HFFc6 (cell line): ENCODE results near the gene RIC3. TPM values are rescaled to one million over a fixed set of nuclear protein-coding genes. Genes with fewer than 3 reads are reported as not detected.
"Not testable (repeated sequence)": the region's sequence is repeated elsewhere in the genome, so short reads cannot be mapped to it uniquely, and the experiment has no call there.

Experiments used
- DNase-seq: peaks from one replicate; pipeline ENCODE4 v3.0.0-alpha.2; 2018
- H3K27ac Mint-ChIP-seq: 2 replicates; pipeline ENCODE4 v1.8.0; 2020; ENCODE audit warnings: mild to moderate bottlenecking, mixed read lengths
- H3K27me3 Mint-ChIP-seq: 2 replicates; pipeline ENCODE4 v1.8.0; 2021; ENCODE audit warnings: mild to moderate bottlenecking, moderate library complexity, mixed read lengths; ENCODE audit not compliant: insufficient read depth
- H3K36me3 Mint-ChIP-seq: 2 replicates; pipeline ENCODE4 v1.8.0; 2021; ENCODE audit warnings: low read depth, mixed read lengths
- H3K4me1 Mint-ChIP-seq: 2 replicates; pipeline ENCODE4 v1.8.0; 2020; ENCODE audit warnings: low read depth, mixed read lengths
- H3K4me3 Mint-ChIP-seq: 2 replicates; pipeline ENCODE4 v1.8.0; 2020; ENCODE audit warnings: mild to moderate bottlenecking, moderate library complexity, mixed read lengths
- H3K9me3 Mint-ChIP-seq: 2 replicates; pipeline ENCODE4 v1.8.0; 2020; ENCODE audit warnings: mild to moderate bottlenecking, mixed read lengths
- total RNA-seq, 6 experiments: library from RNA; stranded (reverse); fragmentation: NEBNext Ultra II Directional; extraction: Animal tissue kit (Norgen Biotek cat#: 25700); gene quantifications; 2 replicates in 1 of 6; 3 replicates in 5 of 6; pipeline ENCODE4 v1.2.3, GENCODE V29; 2021
- TF ChIP-seq, protein P1 (sequence below): fragments of 200-600 bp; sonication (generic); IDR thresholded peaks from 2 replicates; pipeline ENCODE4 v1.5.0; 2021; ENCODE audit warnings: antibody characterized with exemption, mild to moderate bottlenecking

The RIC3 gene
- total RNA-seq, 6 experiments from 2014 or later, result not detected

DNA sequence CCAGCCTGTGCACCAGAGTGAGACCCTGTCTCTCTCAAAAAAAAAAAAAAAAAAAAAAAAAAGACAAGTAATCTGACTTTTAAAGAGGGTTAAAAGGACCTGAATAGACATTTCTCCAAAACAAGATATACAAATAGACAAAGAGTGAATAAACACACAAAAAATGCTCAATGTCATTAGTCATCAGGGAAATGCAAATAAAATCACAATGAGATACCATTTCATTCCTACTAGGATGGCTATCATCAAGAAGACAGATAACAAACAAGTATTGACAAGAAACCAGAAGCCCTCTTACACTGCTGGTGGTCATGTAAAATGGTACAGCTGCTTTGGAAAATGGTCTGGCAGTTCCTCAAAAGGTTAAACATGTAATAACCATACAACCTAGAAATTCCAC lies 4.1 kb downstream of the RIC3 start:
- no peak for DNase-seq
- Mint-ChIP-seq H3K4me1 (no peaks in the 10 kb centered on the region), H3K4me3 (no peak overlapping the region), H3K27me3 (peaks cover 12% of the 10 kb centered on the region), H3K27ac (no peak overlapping the region), H3K36me3 (no peaks in the 10 kb centered on the region), H3K9me3 (no peaks in the 10 kb centered on the region)
- TF ChIP-seq, protein P1, sequence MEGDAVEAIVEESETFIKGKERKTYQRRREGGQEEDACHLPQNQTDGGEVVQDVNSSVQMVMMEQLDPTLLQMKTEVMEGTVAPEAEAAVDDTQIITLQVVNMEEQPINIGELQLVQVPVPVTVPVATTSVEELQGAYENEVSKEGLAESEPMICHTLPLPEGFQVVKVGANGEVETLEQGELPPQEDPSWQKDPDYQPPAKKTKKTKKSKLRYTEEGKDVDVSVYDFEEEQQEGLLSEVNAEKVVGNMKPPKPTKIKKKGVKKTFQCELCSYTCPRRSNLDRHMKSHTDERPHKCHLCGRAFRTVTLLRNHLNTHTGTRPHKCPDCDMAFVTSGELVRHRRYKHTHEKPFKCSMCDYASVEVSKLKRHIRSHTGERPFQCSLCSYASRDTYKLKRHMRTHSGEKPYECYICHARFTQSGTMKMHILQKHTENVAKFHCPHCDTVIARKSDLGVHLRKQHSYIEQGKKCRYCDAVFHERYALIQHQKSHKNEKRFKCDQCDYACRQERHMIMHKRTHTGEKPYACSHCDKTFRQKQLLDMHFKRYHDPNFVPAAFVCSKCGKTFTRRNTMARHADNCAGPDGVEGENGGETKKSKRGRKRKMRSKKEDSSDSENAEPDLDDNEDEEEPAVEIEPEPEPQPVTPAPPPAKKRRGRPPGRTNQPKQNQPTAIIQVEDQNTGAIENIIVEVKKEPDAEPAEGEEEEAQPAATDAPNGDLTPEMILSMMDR, result no peak

DNA sequence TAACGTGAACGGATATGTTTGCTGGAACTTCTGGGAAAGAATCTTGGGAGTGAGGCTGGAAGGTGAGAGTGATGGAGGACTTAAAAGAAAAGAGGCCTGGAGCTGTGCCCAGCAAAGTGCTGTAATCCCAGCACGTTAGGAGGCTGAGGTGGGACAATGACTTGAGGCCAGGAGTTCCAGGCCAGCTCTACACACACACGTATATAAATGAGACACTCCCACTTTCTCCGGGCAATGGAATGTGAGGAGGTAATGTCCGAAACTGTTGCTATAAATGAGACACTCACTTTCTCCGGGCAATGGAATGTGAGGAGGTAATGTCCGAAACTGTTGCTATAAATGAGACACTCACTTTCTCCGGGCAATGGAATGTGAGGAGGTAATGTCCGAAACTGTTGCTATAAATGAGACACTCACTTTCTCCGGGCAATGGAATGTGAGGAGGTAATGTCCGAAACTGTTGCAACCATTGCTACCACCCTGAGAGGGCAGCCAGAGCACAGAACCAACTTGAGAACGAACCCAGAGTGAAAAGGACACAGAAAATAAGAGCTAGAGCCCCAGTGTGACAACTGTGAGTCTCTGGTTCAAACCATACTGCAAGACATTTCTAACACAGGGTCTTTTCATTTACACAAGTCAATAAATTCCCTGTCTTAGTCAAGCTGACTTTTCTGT lies 7.1 kb downstream of the RIC3 start:
- H3K4me3 Mint-ChIP-seq, H3K9me3 Mint-ChIP-seq, H3K27ac Mint-ChIP-seq, H3K36me3 Mint-ChIP-seq, DNase-seq, H3K4me1 Mint-ChIP-seq, H3K27me3 Mint-ChIP-seq: not testable (repeated sequence)

DNA sequence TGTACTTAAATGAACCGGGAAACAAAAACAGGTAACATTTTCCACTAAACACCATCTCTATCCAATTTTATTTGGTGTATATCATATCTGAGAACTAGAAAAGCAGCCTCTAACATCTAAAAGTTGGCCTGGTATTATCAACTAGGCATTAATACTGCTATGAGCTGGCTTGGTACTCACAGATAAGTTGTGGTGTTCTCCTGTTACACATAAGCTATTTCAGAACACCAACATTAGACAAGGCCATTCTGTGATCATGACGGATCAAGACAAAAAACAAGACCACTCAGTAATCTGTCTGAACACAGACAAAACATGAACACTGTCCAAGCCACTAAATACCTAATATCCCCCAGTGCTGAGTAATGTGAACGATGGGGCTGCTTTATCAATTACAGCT lies 11.9 kb downstream of the RIC3 start:
- H3K27me3 Mint-ChIP-seq, result peaks cover 4% of the 10 kb centered on the region
- H3K36me3 Mint-ChIP-seq, result no peaks in the 10 kb centered on the region
- TF ChIP-seq, protein P1, result no peak
- H3K4me1 Mint-ChIP-seq, result no peaks in the 10 kb centered on the region
- no peak overlapping the region for H3K4me3 Mint-ChIP-seq
- H3K9me3 Mint-ChIP-seq, result no peaks in the 10 kb centered on the region
- H3K27ac Mint-ChIP-seq, result no peak overlapping the region
- no peak for DNase-seq

DNA sequence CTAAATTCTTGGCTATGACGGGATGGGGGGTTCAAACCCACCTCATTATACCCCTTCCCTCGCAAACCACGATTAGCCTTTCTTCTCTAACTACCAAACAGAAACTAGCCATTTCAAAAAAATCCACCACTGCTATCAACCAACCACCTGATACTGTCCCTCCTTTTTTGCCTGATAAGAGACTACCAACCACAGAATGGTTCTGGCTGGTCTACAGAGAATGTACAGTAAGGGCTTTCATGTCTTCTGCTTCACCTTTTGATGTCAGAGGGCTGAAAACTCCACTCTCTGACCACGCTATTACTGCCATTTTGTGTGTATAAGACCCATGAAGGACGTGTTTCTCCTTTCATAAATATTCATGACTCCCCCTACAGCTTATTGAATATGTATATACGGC lies 19.1 kb downstream of the RIC3 start:
- H3K4me3 Mint-ChIP-seq, result no peak overlapping the region
- TF ChIP-seq, protein P1, result no peak
- no peaks in the 10 kb centered on the region for H3K9me3 Mint-ChIP-seq
- peaks cover 1% of the 10 kb centered on the region for H3K27me3 Mint-ChIP-seq
- no peak overlapping the region for H3K27ac Mint-ChIP-seq
- DNase-seq, result no peak
- H3K36me3 Mint-ChIP-seq, result no peaks in the 10 kb centered on the region
- H3K4me1 Mint-ChIP-seq, result no peaks in the 10 kb centered on the region

DNA sequence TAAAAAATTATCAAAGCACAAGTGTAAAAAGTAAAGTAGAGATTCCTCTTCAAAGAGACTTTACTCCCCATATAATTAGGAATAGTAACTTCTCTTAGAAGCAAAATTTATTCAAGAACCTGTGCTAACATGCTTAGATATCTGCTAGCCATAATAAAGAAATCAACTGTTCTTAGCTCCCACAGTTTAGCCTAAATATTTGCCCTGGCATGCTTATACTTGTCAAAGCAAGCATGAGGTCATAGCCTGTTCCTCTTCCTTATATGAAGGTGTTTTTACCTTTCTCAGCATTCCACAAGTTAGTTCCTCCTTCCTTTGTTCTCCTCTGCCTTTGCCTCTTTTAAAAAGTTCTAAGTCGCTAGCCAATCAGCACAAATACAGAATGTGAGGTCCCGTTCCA lies 30.3 kb downstream of the RIC3 start:
- TF ChIP-seq, protein P1, result no peak
- H3K27ac Mint-ChIP-seq, result no peak overlapping the region
- no peak for DNase-seq
- H3K9me3 Mint-ChIP-seq, result no peaks in the 10 kb centered on the region
- no peak overlapping the region for H3K4me3 Mint-ChIP-seq
- no peaks in the 10 kb centered on the region for H3K4me1 Mint-ChIP-seq
- H3K36me3 Mint-ChIP-seq, result no peaks in the 10 kb centered on the region
- peaks cover 8% of the 10 kb centered on the region; the same call in 1 of the 2 replicates for H3K27me3 Mint-ChIP-seq

DNA sequence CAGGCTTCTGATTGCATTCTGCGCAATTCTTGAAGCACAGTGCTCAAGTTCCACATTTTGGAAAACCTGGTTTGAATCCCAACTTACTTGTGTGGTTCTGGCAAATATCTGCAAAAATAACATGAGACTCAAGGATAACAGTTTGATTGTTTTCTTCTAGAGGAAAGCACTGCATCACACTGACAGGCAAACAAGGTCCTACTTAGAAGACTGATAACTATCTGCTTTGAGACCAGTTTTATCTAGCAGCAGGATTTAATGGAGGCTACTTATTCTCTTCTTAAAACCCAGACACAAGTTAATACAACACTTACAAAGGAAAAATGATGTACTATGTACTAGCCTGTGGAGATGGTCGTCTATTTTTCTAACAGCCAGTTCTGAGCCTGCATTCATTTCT lies 41.4 kb downstream of the RIC3 start:
- Mint-ChIP-seq H3K36me3 (no peaks in the 10 kb centered on the region), H3K9me3 (no peaks in the 10 kb centered on the region), H3K4me1 (no peaks in the 10 kb centered on the region), H3K27ac (no peak overlapping the region), H3K4me3 (no peak overlapping the region), H3K27me3 (peaks cover 5% of the 10 kb centered on the region)
- TF ChIP-seq, protein P1, result no peak
- no peak for DNase-seq
